GM23248 (cell line): ENCODE measurements around the gene SGPL1. TPM values are rescaled to one million over a fixed set of nuclear protein-coding genes. Genes with fewer than 3 reads are reported as not detected.

Experiments used
- DNase-seq: peaks from one replicate; pipeline ENCODE4 v3.0.0-alpha.2; 2015
- H2AFZ ChIP-seq: fragments of 200-600 bp; sonication (generic); 2 replicates; pipeline ENCODE4 v1.6.1; 2016; ENCODE audit warnings: antibody characterized with exemption
- H3F3A ChIP-seq: fragments of 200-600 bp; sonication (generic); 2 replicates; pipeline ENCODE4 v1.6.1; 2016; ENCODE audit warnings: mild to moderate bottlenecking, antibody characterized with exemption, mixed run types; ENCODE audit not compliant: insufficient read depth
- H3K27ac ChIP-seq: fragments of 200-600 bp; sonication (generic); 2 replicates; pipeline ENCODE4 v1.5.1; 2016; ENCODE audit warnings: mild to moderate bottlenecking
- H3K27me3 ChIP-seq: fragments of 200-600 bp; sonication (generic); replicated peaks from 2 replicates; pipeline ENCODE4 v1.6.1; 2016; ENCODE audit warnings: mild to moderate bottlenecking; ENCODE audit not compliant: insufficient read depth
- H3K36me3 ChIP-seq: fragments of 200-600 bp; sonication (generic); 2 replicates; pipeline ENCODE4 v1.6.1; 2016; ENCODE audit warnings: low read depth, mild to moderate bottlenecking
- H3K4me1 ChIP-seq: fragments of 200-600 bp; sonication (generic); 2 replicates; pipeline ENCODE4 v1.6.1; 2016; ENCODE audit warnings: mild to moderate bottlenecking; ENCODE audit not compliant: insufficient read depth
- H3K4me2 ChIP-seq: fragments of 200-600 bp; sonication (generic); one replicate; pipeline ENCODE4 v1.6.1; 2016; ENCODE audit warnings: mild to moderate bottlenecking; ENCODE audit not compliant: unreplicated experiment
- H3K4me3 ChIP-seq: fragments of 200-600 bp; sonication (generic); 2 replicates; pipeline ENCODE4 v1.5.1; 2016; ENCODE audit warnings: mild to moderate bottlenecking
- H3K79me2 ChIP-seq: fragments of 200-600 bp; sonication (generic); 2 replicates; pipeline ENCODE4 v1.6.1; 2016; ENCODE audit warnings: mild to moderate bottlenecking; ENCODE audit not compliant: insufficient read depth
- H3K9ac ChIP-seq: fragments of 200-600 bp; sonication (generic); 2 replicates; pipeline ENCODE4 v1.6.1; 2016; ENCODE audit warnings: mild to moderate bottlenecking
- H3K9me2 ChIP-seq: fragments of 200-600 bp; sonication (generic); 2 replicates; pipeline ENCODE4 v1.6.1; 2016; ENCODE audit warnings: mixed run types, mild to moderate bottlenecking, moderate library complexity; ENCODE audit not compliant: insufficient read depth
- H3K9me3 ChIP-seq: fragments of 200-600 bp; sonication (generic); one replicate; pipeline ENCODE4 v1.6.1; 2017; ENCODE audit warnings: low read depth
- H4K20me1 ChIP-seq: fragments of 200-600 bp; sonication (generic); 2 replicates; pipeline ENCODE4 v1.6.0; 2016; ENCODE audit not compliant: insufficient read depth
- EZH2 ChIP-seq: fragments of 200-600 bp; sonication (generic); IDR thresholded peaks from 2 replicates; pipeline ENCODE4 v1.6.1; 2018; ENCODE audit warnings: antibody characterized with exemption, mild to moderate bottlenecking; ENCODE audit not compliant: insufficient read depth, poor library complexity, severe bottlenecking
- EZH2phosphoT487 ChIP-seq: fragments of 200-600 bp; sonication (generic); IDR thresholded peaks from 2 replicates; pipeline ENCODE4 v1.6.1; 2018; ENCODE audit warnings: antibody characterized with exemption, moderate library complexity, mild to moderate bottlenecking, low read depth; ENCODE audit not compliant: insufficient read depth
- WGBS, 2 experiments: methylation state at CpG; one replicate each; pipeline ENCODE4 v1.1.6; 2015 to 2017; ENCODE audit warnings: low lambda C conversion rate in 2 of 2, low coverage in 1 of 2; ENCODE audit errors: missing lambda C conversion rate in 2 of 2; 5-methylcytosine and 5-hydroxymethylcytosine counted together
- in situ Hi-C: fragments of 300-500 bp; cut with MboI; formaldehyde crosslinking; loops from 2 replicates; pipeline ENCODE4 v1.15.0; 2020
- polyA plus RNA-seq: library from polyadenylated mRNA; unstranded; fragments of >200 nt; fragmentation: Nextera tagmentation; extraction: Ambion mirVana; gene quantifications from 2 replicates; pipeline ENCODE4 v1.2.1, GENCODE V29; 2016
- total RNA-seq: library from RNA; depleted of rRNA; stranded (reverse); fragments of >200 nt; shearing (Covaris generic); gene quantifications from 2 replicates; pipeline ENCODE4 v1.2.3, GENCODE V29; 2014

Gene SGPL1
- total and polyA plus RNA-seq, 2 experiments from 2014 or later: 18.2 to 27.5 TPM

GRCh38 chr10:70806841-70807240 is 8.9 kb upstream of the SGPL1 start:
- H3K9ac ChIP-seq: no peak overlapping the region
- no peak overlapping the region for H3K4me2 ChIP-seq
- in situ Hi-C loops: no loop called here
- no peaks in the 10 kb centered on the region for H3K27me3 ChIP-seq
- H3K4me1 ChIP-seq: peaks cover 18% of the 10 kb centered on the region
- no peaks in the 10 kb centered on the region for H3K36me3 ChIP-seq
- H2AFZ ChIP-seq: no peak overlapping the region
- H3F3A ChIP-seq: no peaks in the 10 kb centered on the region; the same call in 1 of the 2 replicates
- 92 to 100% methylated on average over 1 of the region's 1 CpG for WGBS, 2 experiments
- no peaks in the 10 kb centered on the region for H3K79me2 ChIP-seq
- DNase-seq: no peak
- no peak for TF ChIP-seq EZH2phosphoT487
- no peak for TF ChIP-seq EZH2
- no peak overlapping the region for H3K27ac ChIP-seq
- no peak overlapping the region for H3K4me3 ChIP-seq
- no peaks in the 10 kb centered on the region for H3K9me2 ChIP-seq
- H4K20me1 ChIP-seq: no peaks in the 10 kb centered on the region
- no peaks in the 10 kb centered on the region for H3K9me3 ChIP-seq

- TF ChIP-seq EZH2 (no peak), EZH2phosphoT487 (no peak)
- Histone ChIP-seq H3K4me1 (peaks cover 18% of the 10 kb centered on the region), H3K9me2 (no peaks in the 10 kb centered on the region), H3K27ac (no peak overlapping the region), H4K20me1 (no peaks in the 10 kb centered on the region), H3K9me3 (no peaks in the 10 kb centered on the region), H3K9ac (no peak overlapping the region), H3F3A (no peaks in the 10 kb centered on the region; the same call in 1 of the 2 replicates), H3K36me3 (no peaks in the 10 kb centered on the region), H3K27me3 (no peaks in the 10 kb centered on the region), H2AFZ (no peak overlapping the region), H3K4me2 (no peak overlapping the region), H3K4me3 (no peak overlapping the region), H3K79me2 (no peaks in the 10 kb centered on the region)
- peak; percentile 14 for DNase-seq
- in situ Hi-C loops: no loop called here
- 56% methylated on average over 3 of the region's 3 CpGs for WGBS, 2 experiments
Measured at GRCh38 chr10:70807556-70807955, 8.2 kb upstream of the SGPL1 start.

- H3K9me2 ChIP-seq: no peaks in the 10 kb centered on the region
- no peak overlapping the region for H3K4me2 ChIP-seq
- no peaks in the 10 kb centered on the region for H3K9me3 ChIP-seq
- no peak overlapping the region for H2AFZ ChIP-seq
- peaks cover 18% of the 10 kb centered on the region for H3K4me1 ChIP-seq
- in situ Hi-C loops: no loop called here
- no peaks in the 10 kb centered on the region for H3K36me3 ChIP-seq
- H3F3A ChIP-seq: no peaks in the 10 kb centered on the region; the same call in 1 of the 2 replicates
- no peak for TF ChIP-seq EZH2
- no peak for TF ChIP-seq EZH2phosphoT487
- no peak overlapping the region for H3K27ac ChIP-seq
- WGBS, 2 experiments: 80 to 88% methylated on average over 4 to 6 of the region's 6 CpGs
- H3K27me3 ChIP-seq: no peaks in the 10 kb centered on the region
- no peaks in the 10 kb centered on the region for H4K20me1 ChIP-seq
- no peak overlapping the region for H3K4me3 ChIP-seq
- H3K9ac ChIP-seq: no peak overlapping the region
- no peaks in the 10 kb centered on the region for H3K79me2 ChIP-seq
- peak; percentile 32 for DNase-seq
Measured at GRCh38 chr10:70809011-70809611, 6.6 kb upstream of the SGPL1 start.

- H3K36me3 ChIP-seq: no peaks in the 10 kb centered on the region
- H4K20me1 ChIP-seq: no peaks in the 10 kb centered on the region
- in situ Hi-C loops: loop anchor here (5.0 kb wide), 1 partner anchor 73 kb away; no protein-coding TSS in a partner anchor
- DNase-seq: no peak
- no peak overlapping the region for H3K4me2 ChIP-seq
- no peak overlapping the region for H3K9ac ChIP-seq
- peaks cover 12% of the 10 kb centered on the region for H3K4me1 ChIP-seq
- H3K79me2 ChIP-seq: no peaks in the 10 kb centered on the region
- H3K9me2 ChIP-seq: no peaks in the 10 kb centered on the region
- TF ChIP-seq EZH2: no peak
- TF ChIP-seq EZH2phosphoT487: no peak
- WGBS, 2 experiments: 78 to 89% methylated on average over 2 of the region's 2 CpGs
- no peak overlapping the region for H2AFZ ChIP-seq
- H3K4me3 ChIP-seq: no peak overlapping the region
- no peaks in the 10 kb centered on the region for H3K27me3 ChIP-seq
- H3F3A ChIP-seq: no peaks in the 10 kb centered on the region; the same call in 1 of the 2 replicates
- H3K9me3 ChIP-seq: no peaks in the 10 kb centered on the region
- H3K27ac ChIP-seq: no peak overlapping the region
Measured at GRCh38 chr10:70809726-70810125, 6.0 kb upstream of the SGPL1 start.

- H3K36me3 ChIP-seq: no peaks in the 10 kb centered on the region
- 48 to 53% methylated on average over 1 of the region's 1 CpG for WGBS, 2 experiments
- H3K9ac ChIP-seq: no peak overlapping the region
- H4K20me1 ChIP-seq: no peaks in the 10 kb centered on the region
- H3F3A ChIP-seq: no peaks in the 10 kb centered on the region
- in situ Hi-C loops: loop anchor here (5.0 kb wide), 1 partner anchor 71 kb away; no protein-coding TSS in a partner anchor
- no peak overlapping the region for H3K27ac ChIP-seq
- DNase-seq: no peak
- no peaks in the 10 kb centered on the region for H3K9me3 ChIP-seq
- H3K4me1 ChIP-seq: peaks cover 10% of the 10 kb centered on the region
- H3K9me2 ChIP-seq: no peaks in the 10 kb centered on the region
- no peaks in the 10 kb centered on the region for H3K79me2 ChIP-seq
- H3K27me3 ChIP-seq: no peaks in the 10 kb centered on the region
- H2AFZ ChIP-seq: no peak overlapping the region
- H3K4me3 ChIP-seq: no peak overlapping the region
- no peak overlapping the region for H3K4me2 ChIP-seq
- TF ChIP-seq EZH2phosphoT487: no peak
- no peak for TF ChIP-seq EZH2
Measured at GRCh38 chr10:70810967-70811366, 4.8 kb upstream of the SGPL1 start.
